MCF 10A (cell line): ENCODE results near the gene CAPZA1. TPM values are rescaled to one million over a fixed set of nuclear protein-coding genes. Genes with fewer than 3 reads are reported as not detected.
A peak's percentile ranks its signal among the peaks of the same experiment; 100 is the strongest.

Experiments used
- BruUV-seq: library from RNA; stranded (reverse); fragments of 400-500 nt; replicated peaks from 2 replicates; lab custom pipeline; 2021; lab: Mats Ljungman, UMichigan
- CTCF ChIA-PET: fragments of 300-600 bp; sonication (Branson Sonifier 250); formaldehyde crosslinking; extraction: SDS; loops from one replicate; lab custom pipeline; 2021; ENCODE audit warnings: antibody characterized with exemption, inconsistent platforms; lab: Yijun Ruan, JAX
- POLR2A ChIA-PET: fragments of 300-600, 350-650 bp; sonication (Branson Sonifier 250); formaldehyde crosslinking; extraction: SDS; loops from one replicate; lab custom pipeline; 2020; ENCODE audit warnings: antibody characterized with exemption, inconsistent platforms; lab: Yijun Ruan, JAX
- DNase-seq: peaks from one replicate; pipeline ENCODE4 v3.0.0-alpha.2; 2018; ENCODE audit not compliant: unreplicated experiment
- H3K27ac Mint-ChIP-seq: one replicate; pipeline ENCODE4 v1.8.0; 2022; ENCODE audit warnings: mild to moderate bottlenecking, low read depth, mixed read lengths; ENCODE audit not compliant: unreplicated experiment
- H3K27me3 Mint-ChIP-seq: one replicate; pipeline ENCODE4 v1.8.0; 2022; ENCODE audit warnings: mixed read lengths; ENCODE audit not compliant: insufficient read depth, unreplicated experiment
- H3K36me3 Mint-ChIP-seq: one replicate; pipeline ENCODE4 v1.8.0; 2022; ENCODE audit warnings: mild to moderate bottlenecking, moderate library complexity, mixed read lengths; ENCODE audit not compliant: insufficient read depth, unreplicated experiment
- H3K4me1 Mint-ChIP-seq: one replicate; pipeline ENCODE4 v1.8.0; 2022; ENCODE audit warnings: mixed read lengths; ENCODE audit not compliant: insufficient read depth, unreplicated experiment
- H3K4me3 Mint-ChIP-seq: one replicate; pipeline ENCODE4 v1.8.0; 2022; ENCODE audit warnings: mild to moderate bottlenecking, moderate library complexity, mixed read lengths; ENCODE audit not compliant: unreplicated experiment
- H3K9me3 Mint-ChIP-seq: one replicate; pipeline ENCODE4 v1.8.0; 2022; ENCODE audit warnings: mixed read lengths; ENCODE audit not compliant: unreplicated experiment
- intact Hi-C: fragments of 100-400 bp; cut with micrococcal nuclease; formaldehyde crosslinking; loops from 2 replicates; pipeline ENCODE4 v1.14.1; 2022
- total RNA-seq: library from RNA; stranded (reverse); gene quantifications from 2 replicates; pipeline ENCODE4 v1.2.3, GENCODE V29; 2022
- TF ChIP-seq, protein P1 (sequence below): fragments of 200-600 bp; IDR thresholded peaks from one replicate; pipeline ENCODE4 v1.8.0; 2022; ENCODE audit warnings: antibody characterized with exemption, mild to moderate bottlenecking; ENCODE audit not compliant: unreplicated experiment

Gene CAPZA1
- total RNA-seq, 1 experiment from 2014 or later = 150 TPM

DNA sequence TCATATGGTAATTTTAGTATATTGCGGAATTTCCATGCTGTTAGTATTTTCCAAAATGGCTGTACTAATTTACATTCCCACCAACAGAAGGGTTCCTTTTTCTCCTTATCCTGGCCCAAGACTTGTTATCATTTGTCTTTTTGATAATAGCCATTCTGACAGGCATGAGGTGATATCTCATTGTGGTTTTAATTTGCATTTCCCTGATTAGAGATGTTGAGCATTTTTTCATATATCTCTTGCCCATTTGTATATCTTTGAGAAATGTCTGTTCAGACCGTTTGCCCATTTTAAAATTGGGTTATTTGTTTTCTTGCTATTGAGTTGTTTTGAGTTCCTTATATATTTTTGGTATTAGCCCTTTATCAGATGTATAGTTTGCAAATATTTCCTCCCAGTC is 14.0 kb downstream of the CAPZA1 start:
- DNase-seq = no peak
- no TSS peak for BruUV-seq
- Mint-ChIP-seq H3K4me1 (peaks cover 51% of the 10 kb centered on the region), H3K27ac (no peak overlapping the region), H3K27me3 (no peaks in the 10 kb centered on the region), H3K9me3 (no peaks in the 10 kb centered on the region), H3K36me3 (peaks cover 18% of the 10 kb centered on the region), H3K4me3 (no peak overlapping the region)
- POLR2A ChIA-PET = interaction anchor here (2.6 to 9.1 kb wide), 2 partner anchors 14 to 41 kb away, joined by 12 to 71 read pairs; partner anchors contain the start of genes CAPZA1, MOV10 and ST7L
- TF ChIP-seq, protein P1, sequence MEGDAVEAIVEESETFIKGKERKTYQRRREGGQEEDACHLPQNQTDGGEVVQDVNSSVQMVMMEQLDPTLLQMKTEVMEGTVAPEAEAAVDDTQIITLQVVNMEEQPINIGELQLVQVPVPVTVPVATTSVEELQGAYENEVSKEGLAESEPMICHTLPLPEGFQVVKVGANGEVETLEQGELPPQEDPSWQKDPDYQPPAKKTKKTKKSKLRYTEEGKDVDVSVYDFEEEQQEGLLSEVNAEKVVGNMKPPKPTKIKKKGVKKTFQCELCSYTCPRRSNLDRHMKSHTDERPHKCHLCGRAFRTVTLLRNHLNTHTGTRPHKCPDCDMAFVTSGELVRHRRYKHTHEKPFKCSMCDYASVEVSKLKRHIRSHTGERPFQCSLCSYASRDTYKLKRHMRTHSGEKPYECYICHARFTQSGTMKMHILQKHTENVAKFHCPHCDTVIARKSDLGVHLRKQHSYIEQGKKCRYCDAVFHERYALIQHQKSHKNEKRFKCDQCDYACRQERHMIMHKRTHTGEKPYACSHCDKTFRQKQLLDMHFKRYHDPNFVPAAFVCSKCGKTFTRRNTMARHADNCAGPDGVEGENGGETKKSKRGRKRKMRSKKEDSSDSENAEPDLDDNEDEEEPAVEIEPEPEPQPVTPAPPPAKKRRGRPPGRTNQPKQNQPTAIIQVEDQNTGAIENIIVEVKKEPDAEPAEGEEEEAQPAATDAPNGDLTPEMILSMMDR = no peak
- intact Hi-C loops = no loop called here
- CTCF ChIA-PET = interaction anchor here (0.6 to 1.1 kb wide), 3 partner anchors 40 to 877 kb away, joined by 3 to 5 read pairs (median 3); no protein-coding TSS in a partner anchor

GRCh38 chr1:112634367-112634766 is 14.7 kb downstream of the CAPZA1 start:
- BruUV-seq = no TSS peak
- no peak overlapping the region for H3K27ac Mint-ChIP-seq
- TF ChIP-seq, protein P1 = no peak
- no peaks in the 10 kb centered on the region for H3K9me3 Mint-ChIP-seq
- H3K36me3 Mint-ChIP-seq = peaks cover 18% of the 10 kb centered on the region
- H3K4me1 Mint-ChIP-seq = peaks cover 43% of the 10 kb centered on the region
- no peak overlapping the region for H3K4me3 Mint-ChIP-seq
- CTCF ChIA-PET = interaction anchor here (0.6 to 1.1 kb wide), 2 partner anchors 39 to 878 kb away, joined by 3 to 5 read pairs; no protein-coding TSS in a partner anchor
- intact Hi-C loops = no loop called here
- no peak for DNase-seq
- POLR2A ChIA-PET = interaction anchor here (1.2 to 9.1 kb wide), 3 partner anchors 14 to 40 kb away, joined by 4 to 71 read pairs (median 12); partner anchors contain the start of genes CAPZA1, MOV10 and ST7L
- H3K27me3 Mint-ChIP-seq = no peaks in the 10 kb centered on the region

GRCh38 chr1:112636056-112636455 is 16.4 kb downstream of the CAPZA1 start:
- Mint-ChIP-seq H3K4me1 (peaks cover 38% of the 10 kb centered on the region), H3K27me3 (no peaks in the 10 kb centered on the region), H3K9me3 (no peaks in the 10 kb centered on the region), H3K27ac (peak overlapping the region; percentile 46), H3K36me3 (peaks cover 7% of the 10 kb centered on the region), H3K4me3 (no peak overlapping the region)
- TF ChIP-seq, protein P1 = no peak
- ChIA-PET POLR2A (interaction anchor here (0.6 to 9.1 kb wide), 6 partner anchors 9 to 488 kb away, joined by 3 to 71 read pairs (median 9); partner anchors contain the start of genes CAPZA1, MOV10 and ST7L), CTCF (interaction anchor here (1.1 to 1.2 kb wide), 2 partner anchors 10 to 245 kb away, joined by 3 read pairs; no protein-coding TSS in a partner anchor)
- BruUV-seq = no TSS peak
- no peak for DNase-seq
- intact Hi-C loops = no loop called here

GRCh38 chr1:112636597-112637253 is 17.1 kb downstream of the CAPZA1 start:
- H3K36me3 Mint-ChIP-seq = peaks cover 6% of the 10 kb centered on the region
- intact Hi-C loops = no loop called here
- H3K27me3 Mint-ChIP-seq = no peaks in the 10 kb centered on the region
- ChIA-PET POLR2A (interaction anchor here (0.7 to 9.1 kb wide), 9 partner anchors 10 to 242 kb away, joined by 3 to 71 read pairs (median 6); partner anchors contain the start of genes CAPZA1, MOV10 and ST7L), CTCF (interaction anchor here (0.6 to 1.6 kb wide), 3 partner anchors 9 to 63 kb away, joined by 3 to 7 read pairs (median 3); partner anchors contain the start of genes CAPZA1 and ST7L)
- no peak overlapping the region for H3K4me3 Mint-ChIP-seq
- peak overlapping the region; percentile 46 for H3K27ac Mint-ChIP-seq
- TF ChIP-seq, protein P1 = no peak
- peaks cover 38% of the 10 kb centered on the region for H3K4me1 Mint-ChIP-seq
- BruUV-seq = no TSS peak
- no peak for DNase-seq
- H3K9me3 Mint-ChIP-seq = no peaks in the 10 kb centered on the region
